ENCODE measurements around the gene CLCN4.

DNA sequence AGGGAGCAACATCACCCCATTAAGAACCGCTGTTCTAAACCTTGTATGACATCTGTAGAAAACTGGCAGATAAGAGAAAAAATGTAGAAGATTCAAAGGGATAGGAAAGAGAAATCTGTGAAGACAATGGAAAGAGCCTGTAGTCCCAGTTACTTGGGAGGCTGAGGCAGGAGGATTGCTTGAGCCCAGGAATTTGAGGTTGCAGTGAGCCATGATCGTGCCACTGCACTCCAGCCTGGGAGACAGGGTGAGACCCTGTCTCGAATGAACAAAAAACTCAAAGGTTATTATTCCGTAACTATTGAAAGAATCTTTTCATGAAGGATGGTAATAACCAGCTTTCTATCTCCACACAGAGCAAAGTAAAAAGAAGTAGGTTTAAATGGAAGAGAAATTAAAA is 1.6 kb upstream of the CLCN4 start:
- TF ChIP-seq, protein P1, sequence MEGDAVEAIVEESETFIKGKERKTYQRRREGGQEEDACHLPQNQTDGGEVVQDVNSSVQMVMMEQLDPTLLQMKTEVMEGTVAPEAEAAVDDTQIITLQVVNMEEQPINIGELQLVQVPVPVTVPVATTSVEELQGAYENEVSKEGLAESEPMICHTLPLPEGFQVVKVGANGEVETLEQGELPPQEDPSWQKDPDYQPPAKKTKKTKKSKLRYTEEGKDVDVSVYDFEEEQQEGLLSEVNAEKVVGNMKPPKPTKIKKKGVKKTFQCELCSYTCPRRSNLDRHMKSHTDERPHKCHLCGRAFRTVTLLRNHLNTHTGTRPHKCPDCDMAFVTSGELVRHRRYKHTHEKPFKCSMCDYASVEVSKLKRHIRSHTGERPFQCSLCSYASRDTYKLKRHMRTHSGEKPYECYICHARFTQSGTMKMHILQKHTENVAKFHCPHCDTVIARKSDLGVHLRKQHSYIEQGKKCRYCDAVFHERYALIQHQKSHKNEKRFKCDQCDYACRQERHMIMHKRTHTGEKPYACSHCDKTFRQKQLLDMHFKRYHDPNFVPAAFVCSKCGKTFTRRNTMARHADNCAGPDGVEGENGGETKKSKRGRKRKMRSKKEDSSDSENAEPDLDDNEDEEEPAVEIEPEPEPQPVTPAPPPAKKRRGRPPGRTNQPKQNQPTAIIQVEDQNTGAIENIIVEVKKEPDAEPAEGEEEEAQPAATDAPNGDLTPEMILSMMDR (IDR thresholded peaks at IDR 0.05), result no peak
- TF ChIP-seq EZH2 (IDR thresholded peaks at IDR 0.05; ENCODE audit: borderline replicate concordance, insufficient read depth, low read depth, low read length, poor library complexity, severe bottlenecking), result no peak
